ENCODE data around the gene BSX. TPM values are rescaled to one million over a fixed set of nuclear protein-coding genes. Genes with fewer than 3 reads are reported as not detected.

BSX gene
- polyA plus RNA-seq, 1 donor from 2014 or later = not detected

Other genes starting within 250 kb of the BSX start
- 0.66 TPM for gene CRTAM, start 143.3 kb downstream of the BSX start, polyA plus RNA-seq
- 4.3 TPM for gene JHY, start 99.1 kb downstream of the BSX start, polyA plus RNA-seq
- gene HSPA8, start 80.3 kb upstream of the BSX start, polyA plus RNA-seq = 1,082 TPM
- 0.31 TPM for gene CLMP, start 213.4 kb upstream of the BSX start, polyA plus RNA-seq